HepG2 (cell line): ENCODE results near the gene NEGR1. TPM values are rescaled to one million over a fixed set of nuclear protein-coding genes. Genes with fewer than 3 reads are reported as not detected.

ENCODE experiments used
- CSRNP1 ChIP-seq: sonication (generic); formaldehyde crosslinking; IDR thresholded peaks from 2 replicates; pipeline ENCODE4 v1.8.1; 2023; ENCODE audit warnings: mild to moderate bottlenecking, missing genetic modification reagents
- MAFG ChIP-seq: sonication (generic); formaldehyde crosslinking; IDR thresholded peaks from 2 replicates; pipeline ENCODE4 v1.5.1; 2020; ENCODE audit warnings: mild to moderate bottlenecking, missing genetic modification reagents
- NCOA1 ChIP-seq: sonication (generic); formaldehyde crosslinking; IDR thresholded peaks from 2 replicates; pipeline ENCODE4 v1.9.0; 2021; ENCODE audit warnings: missing genetic modification reagents
- PHF20 ChIP-seq: sonication (generic); formaldehyde crosslinking; IDR thresholded peaks from 2 replicates; pipeline ENCODE4 v1.5.0; 2020; ENCODE audit warnings: mild to moderate bottlenecking, missing genetic modification reagents
- PRMT3 ChIP-seq: sonication (generic); formaldehyde crosslinking; IDR thresholded peaks from 2 replicates; pipeline ENCODE4 v1.8.1; 2022; ENCODE audit warnings: low read depth, mild to moderate bottlenecking, moderate library complexity, missing genetic modification reagents, borderline replicate concordance
- RBFOX2 ChIP-seq: fragments of 200-400 bp; formaldehyde crosslinking; IDR thresholded peaks from 2 replicates; pipeline ENCODE4 v1.6.1; 2017; ENCODE audit warnings: low read depth, mild to moderate bottlenecking, low read length
- SMARCC2 ChIP-seq: fragments of 450-650 bp; IDR thresholded peaks from 2 replicates; pipeline ENCODE4 v1.6.1; 2017; ENCODE audit warnings: antibody characterized with exemption, mild to moderate bottlenecking
- SNAPC5 ChIP-seq: sonication (generic); formaldehyde crosslinking; IDR thresholded peaks from 2 replicates; pipeline ENCODE4 v1.8.1; 2023; ENCODE audit warnings: mild to moderate bottlenecking, missing genetic modification reagents, borderline replicate concordance
- SOX5 ChIP-seq: IDR thresholded peaks from 2 replicates; pipeline ENCODE4 v1.6.1; 2016; ENCODE audit warnings: borderline replicate concordance
- U2AF2 ChIP-seq: fragments of 200-400 bp; formaldehyde crosslinking; IDR thresholded peaks from 2 replicates; pipeline ENCODE4 v1.6.1; 2017; ENCODE audit warnings: low read depth, mild to moderate bottlenecking, low read length
- ZNF232 ChIP-seq: sonication (generic); formaldehyde crosslinking; IDR thresholded peaks from 2 replicates; pipeline ENCODE4 v1.4.0; 2020; ENCODE audit warnings: missing genetic modification reagents, borderline replicate concordance
- ZNF503 ChIP-seq: sonication (generic); formaldehyde crosslinking; IDR thresholded peaks from 2 replicates; pipeline ENCODE4 v1.4.0; 2020; ENCODE audit warnings: missing genetic modification reagents
- ZNF816 ChIP-seq: sonication (generic); formaldehyde crosslinking; IDR thresholded peaks from 2 replicates; pipeline ENCODE4 v1.8.0; 2022; ENCODE audit warnings: missing genetic modification reagents, mild to moderate bottlenecking, borderline replicate concordance
- polyA plus RNA-seq, 8 experiments: library from polyadenylated mRNA; depleted of rRNA in 3 of 8; stranded (reverse) in 7 of 8; unstranded in 1 of 8; fragments of >200 nt; fragmentation: Illumina TruSeq in 4 of 8; extraction: Trizol in 4 of 8; gene quantifications; 2 replicates each; pipeline versions ENCODE4 v1.2.1 to v1.2.3, GENCODE V29; 2011 to 2016; ENCODE audit warnings: low read depth in 4 of 8, missing spikeins in 1 of 8, mixed read lengths in 1 of 8; ENCODE audit not compliant: insufficient read depth in 1 of 8
- total RNA-seq, 5 experiments: library from RNA; depleted of rRNA; stranded (reverse); fragments of >200 nt; fragmentation: Illumina TruSeq; extraction: Trizol; gene quantifications; 2 replicates each; pipeline ENCODE4 v1.2.3, GENCODE V29; 2016; ENCODE audit warnings: low read depth in 1 of 5

Gene NEGR1
- total and polyA plus RNA-seq, 2 of the 13 experiments (the other 11 are each of a cell fraction or from before 2014, with no cell fraction given), result not detected

- TF ChIP-seq PRMT3 (CRISPR knock-in tag) (no peak), PHF20 (CRISPR knock-in tag) (no peak), ZNF503 (CRISPR knock-in tag) (no peak), MAFG (no peak), ZNF816 (no peak), NCOA1 (CRISPR knock-in tag) (no peak), ZNF232 (CRISPR knock-in tag) (no peak), SOX5 (CRISPR knock-in tag) (no peak), CSRNP1 (CRISPR knock-in tag) (no peak), RBFOX2 (no peak), U2AF2 (no peak), SNAPC5 (no peak), SMARCC2 (no peak)
Observed at GRCh38 chr1:71783071-71783470, 499.3 kb downstream of the NEGR1 start (continued).
